Measurements from ENCODE around the gene POU2F1.
"Not testable (repeated sequence)": the region's sequence is repeated elsewhere in the genome, so short reads cannot be mapped to it uniquely, and the experiment has no call there.

Gene POU2F1

DNA sequence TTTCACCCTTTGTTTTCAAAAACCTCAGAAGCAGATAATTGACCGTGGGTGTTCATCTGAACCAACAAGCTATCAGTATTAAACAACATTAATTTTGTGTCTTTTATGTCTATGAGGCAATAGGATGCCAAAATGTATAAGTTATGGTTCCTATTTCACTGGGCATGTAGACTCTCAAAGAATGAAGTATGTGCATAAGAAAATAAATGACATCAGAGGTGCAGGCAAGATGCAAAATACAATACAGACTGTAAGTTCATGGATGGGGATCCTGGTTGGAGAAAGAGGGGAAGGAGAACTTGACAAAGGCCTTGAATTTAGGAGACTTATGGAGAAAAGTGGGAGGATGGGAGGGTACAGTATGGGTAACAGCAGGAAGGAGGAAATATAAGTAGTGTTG is 23.4 kb upstream of the POU2F1 start:
- H3K27me3 Mint-ChIP-seq, result peaks cover 6% of the 10 kb centered on the region
- no peak overlapping the region for H3K4me3 Mint-ChIP-seq
- peaks cover 33% of the 10 kb centered on the region for H3K4me1 Mint-ChIP-seq (ENCODE audit: low read depth)
- H3K36me3 Mint-ChIP-seq (ENCODE audit: low read depth), result no peaks in the 10 kb centered on the region
- H3K9me3 Mint-ChIP-seq, result no peaks in the 10 kb centered on the region
- peak overlapping the region; percentile 17 for H3K27ac Mint-ChIP-seq

DNA sequence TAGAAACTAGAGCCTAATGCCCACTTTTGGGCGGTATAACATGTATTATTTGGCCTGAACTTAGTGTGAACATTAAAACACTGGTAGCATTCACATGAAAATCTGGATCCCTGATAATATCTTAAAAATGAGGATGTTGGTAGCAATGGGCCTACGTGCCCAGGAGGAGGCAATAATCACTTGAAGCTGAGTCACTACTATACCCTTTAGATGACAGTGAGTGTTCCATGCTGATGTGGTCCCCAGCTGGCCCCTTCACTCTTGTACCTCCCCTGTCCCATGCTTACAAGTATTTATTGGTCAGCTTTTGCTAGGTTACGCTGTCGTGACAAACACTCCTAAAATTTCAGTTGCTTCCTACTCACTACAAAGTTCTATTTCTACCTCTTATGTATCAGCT is 23.0 kb upstream of the POU2F1 start:
- peaks cover 33% of the 10 kb centered on the region for H3K4me1 Mint-ChIP-seq (ENCODE audit: low read depth)
- H3K36me3 Mint-ChIP-seq (ENCODE audit: low read depth), result no peaks in the 10 kb centered on the region
- no peaks in the 10 kb centered on the region for H3K9me3 Mint-ChIP-seq
- no peak overlapping the region for H3K27ac Mint-ChIP-seq
- peaks cover 4% of the 10 kb centered on the region for H3K27me3 Mint-ChIP-seq
- H3K4me3 Mint-ChIP-seq, result no peak overlapping the region

DNA sequence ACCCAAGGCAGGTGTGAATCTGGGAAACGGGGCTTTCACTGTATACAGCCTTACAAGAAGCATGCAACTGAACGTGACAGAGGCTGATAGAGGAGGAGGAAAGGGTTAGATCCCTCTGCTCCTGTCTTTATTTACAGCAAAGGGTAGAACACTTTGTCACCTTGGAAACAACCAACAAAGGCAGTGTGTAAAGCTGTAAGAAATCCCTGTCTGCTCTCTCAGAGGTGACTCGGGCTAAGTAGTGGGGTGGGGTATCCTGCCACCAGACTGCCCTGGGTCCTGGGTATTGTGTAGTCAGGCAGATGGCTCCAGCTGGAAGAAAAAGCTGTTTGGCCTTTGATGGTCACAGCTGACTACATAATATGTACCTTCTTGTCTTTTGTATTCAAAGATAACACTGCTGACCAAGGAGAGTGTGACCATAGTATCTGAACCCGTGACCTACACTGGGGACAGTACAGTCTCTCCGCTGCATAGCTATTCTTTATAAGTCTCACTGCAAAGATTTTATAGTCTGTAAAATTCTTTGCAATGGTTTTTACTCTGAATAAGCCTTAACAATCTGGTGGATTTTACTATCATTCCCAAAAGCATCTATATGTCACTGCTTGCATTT is 22.1 kb upstream of the POU2F1 start:
- H3K9me3 Mint-ChIP-seq, result no peaks in the 10 kb centered on the region
- peaks cover 33% of the 10 kb centered on the region for H3K4me1 Mint-ChIP-seq (ENCODE audit: low read depth)
- no peak overlapping the region for H3K4me3 Mint-ChIP-seq
- no peaks in the 10 kb centered on the region for H3K36me3 Mint-ChIP-seq (ENCODE audit: low read depth)
- H3K27me3 Mint-ChIP-seq, result no peaks in the 10 kb centered on the region
- H3K27ac Mint-ChIP-seq, result no peak overlapping the region

DNA sequence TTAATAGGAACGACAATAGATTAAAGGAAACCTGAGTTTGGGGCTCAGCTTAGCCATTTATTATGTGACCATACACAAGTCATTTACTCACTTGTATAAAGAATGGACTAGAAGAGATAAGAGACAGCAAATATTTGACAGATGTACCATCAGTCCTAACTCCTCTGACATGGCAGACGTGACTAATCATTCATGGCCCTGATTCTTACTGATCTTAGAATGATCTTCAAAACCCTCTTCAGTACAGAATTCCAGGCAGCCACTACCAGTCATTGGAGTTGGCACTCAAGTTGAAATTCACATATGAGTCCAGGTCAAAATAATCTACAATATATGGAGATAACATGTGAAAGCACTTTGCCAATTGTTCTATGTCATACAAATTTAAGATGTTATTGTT is 21.0 kb upstream of the POU2F1 start:
- Mint-ChIP-seq H3K4me3 (no peak overlapping the region), H3K36me3 (ENCODE audit: low read depth) (no peaks in the 10 kb centered on the region), H3K4me1 (ENCODE audit: low read depth) (peaks cover 28% of the 10 kb centered on the region), H3K27ac (no peak overlapping the region), H3K27me3 (no peaks in the 10 kb centered on the region), H3K9me3 (no peaks in the 10 kb centered on the region)

DNA sequence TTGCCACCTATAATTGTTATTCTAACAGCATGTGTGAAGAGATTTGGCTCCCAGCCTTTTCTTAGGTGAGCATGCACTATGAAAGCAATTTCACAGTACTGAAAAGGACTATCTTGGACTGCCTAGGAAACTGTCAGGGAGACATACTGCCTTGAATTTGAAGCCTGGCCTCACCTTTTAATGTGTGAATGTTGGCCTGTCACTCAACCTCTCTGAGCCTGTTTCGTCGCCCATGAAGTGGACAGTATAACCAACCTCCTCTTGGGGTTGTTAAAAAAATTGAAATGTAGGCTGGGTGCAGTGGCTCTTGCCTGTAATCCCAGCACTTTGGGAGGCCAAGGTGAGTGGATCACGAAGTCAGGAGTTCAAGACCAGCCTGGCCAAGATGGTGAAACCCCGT is 20.4 kb upstream of the POU2F1 start:
- Mint-ChIP-seq H3K27me3 (no peaks in the 10 kb centered on the region), H3K36me3 (ENCODE audit: low read depth) (peaks cover under 1% of the 10 kb centered on the region), H3K4me1 (ENCODE audit: low read depth) (peaks cover 26% of the 10 kb centered on the region), H3K4me3 (no peak overlapping the region), H3K27ac (no peak overlapping the region), H3K9me3 (peaks cover under 1% of the 10 kb centered on the region)

DNA sequence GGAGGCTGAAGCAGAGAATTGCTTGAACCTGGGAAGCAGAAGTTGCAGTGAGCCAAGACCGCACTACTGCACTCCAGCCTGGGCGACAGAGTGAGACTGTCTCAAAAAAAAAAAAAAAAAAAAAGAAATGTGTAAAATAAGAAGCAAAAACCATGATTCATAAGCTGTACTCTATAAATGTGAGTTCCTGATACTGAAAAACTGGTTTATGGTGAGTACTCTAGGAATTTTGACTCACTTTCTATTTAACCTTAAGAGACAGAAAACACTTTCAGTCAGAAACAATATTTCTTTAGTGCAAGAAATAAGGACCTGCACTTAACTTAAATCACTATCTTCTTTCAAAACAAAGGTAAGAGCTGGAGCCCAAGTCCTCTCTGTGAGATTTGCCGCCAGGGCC is 19.9 kb upstream of the POU2F1 start:
- peaks cover 5% of the 10 kb centered on the region for H3K36me3 Mint-ChIP-seq (ENCODE audit: low read depth)
- peaks cover 5% of the 10 kb centered on the region for H3K9me3 Mint-ChIP-seq
- peaks cover 23% of the 10 kb centered on the region for H3K4me1 Mint-ChIP-seq (ENCODE audit: low read depth)
- H3K4me3 Mint-ChIP-seq, result no peak overlapping the region
- H3K27ac Mint-ChIP-seq, result no peak overlapping the region
- H3K27me3 Mint-ChIP-seq, result no peaks in the 10 kb centered on the region

DNA sequence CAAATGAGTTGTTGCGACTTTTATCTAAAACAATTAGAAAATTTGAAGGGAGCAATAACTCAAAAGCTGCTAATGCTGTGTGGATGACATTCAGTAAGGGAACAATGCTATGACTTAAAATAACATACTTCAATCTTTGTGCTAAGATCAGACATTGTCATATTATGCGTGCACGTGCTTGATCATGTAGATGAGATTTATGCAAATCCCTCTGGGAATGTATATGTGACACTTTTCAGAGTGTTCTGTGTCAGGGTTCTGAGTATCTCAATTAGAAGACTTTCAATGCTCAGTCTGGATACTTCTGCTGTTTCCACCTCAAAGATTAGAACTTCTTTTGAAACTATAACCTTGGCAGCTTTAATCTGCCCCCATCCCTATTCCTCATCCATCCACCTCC is 18.6 kb upstream of the POU2F1 start:
- Mint-ChIP-seq H3K36me3 (ENCODE audit: low read depth) (peaks cover 5% of the 10 kb centered on the region), H3K4me3 (no peak overlapping the region), H3K27ac (no peak overlapping the region), H3K27me3 (no peaks in the 10 kb centered on the region), H3K4me1 (ENCODE audit: low read depth) (peaks cover 13% of the 10 kb centered on the region), H3K9me3 (peaks cover 5% of the 10 kb centered on the region)

DNA sequence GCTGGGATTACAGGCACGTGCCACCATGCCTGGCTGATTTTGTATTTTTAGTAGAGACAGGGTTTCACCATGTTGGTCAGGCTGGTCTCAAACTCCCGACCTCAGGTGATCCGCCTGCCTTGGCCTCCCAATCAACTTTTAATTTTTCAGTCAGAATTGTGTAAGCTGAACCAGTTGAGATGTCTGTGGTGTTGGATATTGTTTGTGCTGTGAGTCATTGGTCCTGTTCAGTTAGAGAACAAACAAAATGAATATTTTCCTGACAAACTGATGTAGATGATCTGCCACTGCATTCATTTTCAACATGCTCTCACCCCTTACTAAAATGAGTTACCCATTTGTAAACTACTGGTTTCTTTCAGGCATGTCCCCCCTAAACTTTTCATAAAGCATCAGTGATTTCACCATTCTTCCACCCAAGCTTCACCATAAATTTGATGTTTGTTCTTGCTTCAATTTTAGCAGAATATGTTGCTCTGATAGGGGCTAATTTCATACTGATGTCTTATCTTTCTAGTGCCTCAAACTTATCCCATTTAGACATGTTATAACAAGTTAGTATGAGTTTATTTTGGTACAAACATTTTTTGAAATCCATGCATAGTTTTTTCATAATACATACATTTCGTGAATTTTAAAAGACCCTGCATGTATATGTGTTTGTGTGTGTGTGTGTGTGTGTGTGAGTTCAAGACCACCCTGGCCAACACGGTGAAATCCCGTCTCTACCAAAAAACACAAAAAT is 15.2 kb upstream of the POU2F1 start:
- not testable (repeated sequence) for H3K27me3 Mint-ChIP-seq; H3K4me1 Mint-ChIP-seq (ENCODE audit: low read depth)

DNA sequence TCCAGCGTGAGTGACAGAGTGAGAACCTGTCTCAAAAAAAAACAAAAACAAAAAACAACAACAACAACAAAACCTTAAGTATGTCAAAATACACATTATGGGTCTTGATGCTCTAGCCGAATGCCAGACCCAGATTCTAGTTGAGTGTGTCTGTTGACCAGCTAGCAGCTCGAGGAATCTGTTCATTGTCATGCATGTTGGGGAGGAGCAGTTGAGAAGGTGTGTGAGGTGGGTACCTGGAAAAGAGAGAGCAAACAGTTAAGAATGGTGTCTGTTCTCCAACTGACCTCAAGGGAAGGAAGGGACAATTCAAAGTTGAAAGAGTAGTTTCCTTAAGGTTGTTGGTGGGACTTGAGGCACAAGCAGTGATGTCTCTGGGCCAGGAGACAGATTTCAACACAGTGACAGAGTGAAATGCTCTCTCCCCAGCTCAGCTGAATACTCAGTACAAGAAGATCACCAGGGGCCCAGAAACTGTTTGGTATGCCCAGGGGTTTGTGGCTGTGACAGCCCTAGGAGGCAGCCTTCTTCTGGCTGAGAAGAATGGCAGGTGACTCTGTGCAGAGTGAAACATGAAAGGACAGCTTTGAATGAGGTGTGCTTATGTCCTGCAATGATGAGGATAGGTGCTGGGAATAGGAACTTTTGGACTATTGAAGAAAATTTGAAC is 14.4 kb upstream of the POU2F1 start:
- peaks cover 5% of the 10 kb centered on the region for H3K36me3 Mint-ChIP-seq (ENCODE audit: low read depth)
- no peak overlapping the region for H3K4me3 Mint-ChIP-seq
- no peaks in the 10 kb centered on the region for H3K27me3 Mint-ChIP-seq
- no peak overlapping the region for H3K27ac Mint-ChIP-seq
- peaks cover 6% of the 10 kb centered on the region for H3K4me1 Mint-ChIP-seq (ENCODE audit: low read depth)
- peaks cover 22% of the 10 kb centered on the region for H3K9me3 Mint-ChIP-seq

More for the DNA sequence above, 15.2 kb upstream of the POU2F1 start:
- H3K36me3 Mint-ChIP-seq (ENCODE audit: low read depth); H3K4me3 Mint-ChIP-seq; H3K27ac Mint-ChIP-seq: not testable (repeated sequence)
- peaks cover 22% of the 10 kb centered on the region for H3K9me3 Mint-ChIP-seq

DNA sequence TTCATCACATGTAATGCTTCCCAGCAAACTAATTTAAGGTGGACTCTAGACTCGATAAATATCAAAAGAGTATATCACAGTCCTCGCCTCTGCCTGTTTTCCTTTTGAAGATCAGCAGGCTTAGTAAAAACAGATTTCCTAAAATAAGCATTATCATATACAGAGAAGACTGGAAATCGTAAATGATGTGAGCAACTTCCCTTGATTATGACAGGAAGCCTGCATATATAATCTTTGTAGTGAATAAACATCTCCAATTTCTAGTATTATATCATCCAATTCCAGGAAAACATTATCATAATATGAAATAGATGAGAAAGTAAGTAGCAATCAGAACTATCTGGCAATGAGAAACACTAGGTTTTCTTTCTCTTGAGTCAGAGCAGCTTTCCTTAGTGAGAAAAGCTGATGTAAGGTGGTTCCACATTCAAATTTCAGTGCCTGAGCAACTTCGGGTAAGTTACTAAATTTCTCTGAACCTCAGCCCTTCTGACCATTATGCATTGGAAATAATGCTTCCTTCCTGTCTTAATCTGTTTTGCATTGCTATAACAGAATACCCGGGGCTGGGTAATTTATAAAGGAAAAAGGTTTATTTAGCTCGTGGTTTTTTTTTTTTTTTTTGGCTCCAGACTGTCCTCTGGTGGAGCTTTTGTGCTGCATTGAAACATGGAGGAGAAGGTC is 12.6 kb upstream of the POU2F1 start:
- H3K4me3 Mint-ChIP-seq, result no peak overlapping the region
- peaks cover 22% of the 10 kb centered on the region for H3K9me3 Mint-ChIP-seq
- peaks cover 5% of the 10 kb centered on the region for H3K36me3 Mint-ChIP-seq (ENCODE audit: low read depth)
- no peaks in the 10 kb centered on the region for H3K27me3 Mint-ChIP-seq
- H3K27ac Mint-ChIP-seq, result peak overlapping the region; percentile 54
- peaks cover 6% of the 10 kb centered on the region for H3K4me1 Mint-ChIP-seq (ENCODE audit: low read depth)

DNA sequence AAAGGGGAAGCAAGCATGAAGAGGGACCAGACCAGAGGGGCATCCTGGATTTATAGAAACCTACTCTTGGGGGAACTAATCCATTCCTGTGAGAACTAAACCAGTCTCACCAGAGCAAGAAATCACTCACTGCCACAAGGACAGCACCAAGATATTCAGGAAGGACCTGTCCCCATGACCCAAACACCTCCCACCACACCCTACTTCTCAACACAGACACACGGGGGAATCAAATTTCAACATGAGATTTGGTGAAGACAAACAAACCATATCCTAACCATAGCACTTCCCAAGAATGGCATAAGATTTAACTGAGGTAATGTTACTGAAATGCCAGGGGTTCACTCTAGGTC is 12.1 kb upstream of the POU2F1 start:
- H3K27me3 Mint-ChIP-seq, result peaks cover under 1% of the 10 kb centered on the region
- H3K4me3 Mint-ChIP-seq, result no peak overlapping the region
- H3K9me3 Mint-ChIP-seq, result peaks cover 22% of the 10 kb centered on the region
- peaks cover 5% of the 10 kb centered on the region for H3K36me3 Mint-ChIP-seq (ENCODE audit: low read depth)
- peaks cover 6% of the 10 kb centered on the region for H3K4me1 Mint-ChIP-seq (ENCODE audit: low read depth)
- H3K27ac Mint-ChIP-seq, result peak overlapping the region; percentile 54

DNA sequence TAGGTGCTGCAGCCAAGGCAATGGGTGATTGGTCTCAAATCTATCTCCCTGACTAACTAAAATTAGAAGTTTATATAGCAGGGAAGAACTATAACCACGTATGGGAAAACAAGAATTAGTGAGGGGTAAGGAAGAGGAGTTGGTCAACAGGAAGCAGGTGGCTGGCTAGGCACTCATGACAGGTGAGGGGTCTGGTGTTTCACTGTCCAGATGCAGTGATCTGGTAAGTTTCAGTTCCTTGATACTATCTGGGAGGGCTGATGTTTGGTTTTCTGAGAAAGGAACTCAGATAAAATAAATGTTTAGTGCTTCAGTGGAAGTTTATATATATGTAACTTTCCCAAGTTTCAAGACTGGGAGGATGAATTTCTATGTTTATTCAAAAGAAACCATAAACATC is 11.6 kb upstream of the POU2F1 start:
- H3K9me3 Mint-ChIP-seq, result peaks cover 22% of the 10 kb centered on the region
- no peak overlapping the region for H3K4me3 Mint-ChIP-seq
- H3K27ac Mint-ChIP-seq, result peak overlapping the region; percentile 54

DNA sequence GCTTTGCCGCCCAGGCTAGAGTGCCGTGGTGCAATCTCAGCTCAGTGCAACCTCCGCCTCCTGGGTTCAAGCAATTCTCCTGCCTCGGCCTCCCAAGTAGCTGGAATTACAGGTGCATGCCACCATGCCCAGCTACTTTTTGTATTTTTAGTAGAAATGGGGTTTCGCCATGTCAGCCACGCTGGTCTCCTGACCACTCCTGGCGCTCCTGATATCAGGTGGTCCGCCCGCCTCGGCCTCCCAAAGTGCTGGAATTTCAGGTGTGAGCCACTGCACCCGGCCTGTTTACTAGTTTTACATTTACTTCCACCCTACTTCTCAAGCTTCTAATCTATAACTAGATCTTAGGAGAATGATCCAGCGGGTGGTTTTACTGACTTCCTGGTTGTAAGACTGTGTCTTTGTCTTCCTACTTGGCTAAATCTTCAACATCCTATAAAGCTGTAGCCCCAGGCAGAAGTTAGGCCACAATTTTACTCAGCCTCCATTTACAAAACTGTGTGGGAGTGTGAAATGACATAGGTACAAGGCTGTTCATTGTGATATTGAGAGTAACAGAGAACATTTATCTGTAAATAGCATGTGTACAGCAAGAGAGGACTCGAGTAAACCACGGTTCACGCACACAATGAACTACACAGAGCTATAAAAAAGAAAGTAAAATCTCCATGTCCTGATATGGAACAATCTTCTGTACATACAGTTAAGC is 9.6 kb upstream of the POU2F1 start:
- peaks cover 5% of the 10 kb centered on the region for H3K27me3 Mint-ChIP-seq
- no peaks in the 10 kb centered on the region for H3K36me3 Mint-ChIP-seq (ENCODE audit: low read depth)
- no peak overlapping the region for H3K4me3 Mint-ChIP-seq
- H3K9me3 Mint-ChIP-seq, result peaks cover 16% of the 10 kb centered on the region
- no peak overlapping the region for H3K27ac Mint-ChIP-seq
- H3K4me1 Mint-ChIP-seq (ENCODE audit: low read depth), result peaks cover 6% of the 10 kb centered on the region

More for the DNA sequence above, 11.6 kb upstream of the POU2F1 start:
- Mint-ChIP-seq H3K27me3 (peaks cover 5% of the 10 kb centered on the region), H3K36me3 (ENCODE audit: low read depth) (peaks cover 5% of the 10 kb centered on the region), H3K4me1 (ENCODE audit: low read depth) (peaks cover 6% of the 10 kb centered on the region)

DNA sequence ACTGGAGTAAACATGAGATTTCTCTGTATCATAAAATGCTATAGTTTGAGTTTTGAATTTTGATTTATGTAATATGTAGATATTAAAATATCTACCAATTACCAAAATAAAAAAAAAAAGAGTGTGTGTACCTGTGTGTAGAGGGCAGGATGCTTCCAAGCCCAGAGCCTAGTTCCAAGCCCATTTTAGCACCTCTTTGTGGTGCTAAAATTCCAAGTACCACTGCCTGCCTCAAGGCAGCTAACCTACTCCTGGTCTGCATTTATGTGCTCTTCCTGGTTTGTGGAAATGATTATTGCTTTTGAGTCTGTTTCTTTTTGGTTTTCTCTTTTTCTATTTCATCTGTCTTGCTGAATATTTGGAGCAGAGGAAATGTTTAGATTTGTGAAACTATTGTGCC is 8.7 kb upstream of the POU2F1 start:
- no peak overlapping the region for H3K4me3 Mint-ChIP-seq
- H3K9me3 Mint-ChIP-seq, result peaks cover 16% of the 10 kb centered on the region
- H3K27ac Mint-ChIP-seq, result no peak overlapping the region
- H3K36me3 Mint-ChIP-seq (ENCODE audit: low read depth), result no peaks in the 10 kb centered on the region
- H3K4me1 Mint-ChIP-seq (ENCODE audit: low read depth), result peaks cover 6% of the 10 kb centered on the region
- H3K27me3 Mint-ChIP-seq, result peaks cover 5% of the 10 kb centered on the region
